ENCODE measurements around the gene FOCAD. TPM values are rescaled to one million over a fixed set of nuclear protein-coding genes. Genes with fewer than 3 reads are reported as not detected.

Gene FOCAD
- total RNA-seq, 1 donor from 2014 or later: 57.2 TPM

- no peak overlapping the region for H3K27ac Mint-ChIP-seq (ENCODE audit: unreplicated experiment)
Measured at GRCh38 chr9:20770947-20771346, 86.9 kb downstream of the FOCAD start.

GRCh38 chr9:20771729-20772128 lies 87.7 kb downstream of the FOCAD start:
- no peaks in the 10 kb centered on the region for H3K9me3 Mint-ChIP-seq (ENCODE audit: unreplicated experiment)
- H3K36me3 Mint-ChIP-seq (ENCODE audit: low read depth, unreplicated experiment): peaks cover 28% of the 10 kb centered on the region
- TF ChIP-seq, protein P1, sequence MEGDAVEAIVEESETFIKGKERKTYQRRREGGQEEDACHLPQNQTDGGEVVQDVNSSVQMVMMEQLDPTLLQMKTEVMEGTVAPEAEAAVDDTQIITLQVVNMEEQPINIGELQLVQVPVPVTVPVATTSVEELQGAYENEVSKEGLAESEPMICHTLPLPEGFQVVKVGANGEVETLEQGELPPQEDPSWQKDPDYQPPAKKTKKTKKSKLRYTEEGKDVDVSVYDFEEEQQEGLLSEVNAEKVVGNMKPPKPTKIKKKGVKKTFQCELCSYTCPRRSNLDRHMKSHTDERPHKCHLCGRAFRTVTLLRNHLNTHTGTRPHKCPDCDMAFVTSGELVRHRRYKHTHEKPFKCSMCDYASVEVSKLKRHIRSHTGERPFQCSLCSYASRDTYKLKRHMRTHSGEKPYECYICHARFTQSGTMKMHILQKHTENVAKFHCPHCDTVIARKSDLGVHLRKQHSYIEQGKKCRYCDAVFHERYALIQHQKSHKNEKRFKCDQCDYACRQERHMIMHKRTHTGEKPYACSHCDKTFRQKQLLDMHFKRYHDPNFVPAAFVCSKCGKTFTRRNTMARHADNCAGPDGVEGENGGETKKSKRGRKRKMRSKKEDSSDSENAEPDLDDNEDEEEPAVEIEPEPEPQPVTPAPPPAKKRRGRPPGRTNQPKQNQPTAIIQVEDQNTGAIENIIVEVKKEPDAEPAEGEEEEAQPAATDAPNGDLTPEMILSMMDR (IDR thresholded peaks at IDR 0.05; ENCODE audit: unreplicated experiment): no peak
- H3K4me3 Mint-ChIP-seq (ENCODE audit: unreplicated experiment): no peak overlapping the region
- no peak for DNase-seq (ENCODE audit: low spot score)
- no peaks in the 10 kb centered on the region for H3K27me3 Mint-ChIP-seq (ENCODE audit: unreplicated experiment)
- no peaks in the 10 kb centered on the region for H3K4me1 Mint-ChIP-seq (ENCODE audit: unreplicated experiment)
- H3K27ac Mint-ChIP-seq (ENCODE audit: unreplicated experiment): no peak overlapping the region

More at GRCh38 chr9:20770947-20771346, 86.9 kb downstream of the FOCAD start:
- H3K4me3 Mint-ChIP-seq (ENCODE audit: unreplicated experiment): peak overlapping the region; percentile 13
- DNase-seq (ENCODE audit: low spot score): no peak
- H3K4me1 Mint-ChIP-seq (ENCODE audit: unreplicated experiment): no peaks in the 10 kb centered on the region
- peaks cover 2% of the 10 kb centered on the region for H3K27me3 Mint-ChIP-seq (ENCODE audit: unreplicated experiment)
- H3K9me3 Mint-ChIP-seq (ENCODE audit: unreplicated experiment): no peaks in the 10 kb centered on the region
- TF ChIP-seq, protein P1 (IDR thresholded peaks at IDR 0.05; ENCODE audit: unreplicated experiment): no peak
- peaks cover 36% of the 10 kb centered on the region for H3K36me3 Mint-ChIP-seq (ENCODE audit: low read depth, unreplicated experiment)

DNA sequence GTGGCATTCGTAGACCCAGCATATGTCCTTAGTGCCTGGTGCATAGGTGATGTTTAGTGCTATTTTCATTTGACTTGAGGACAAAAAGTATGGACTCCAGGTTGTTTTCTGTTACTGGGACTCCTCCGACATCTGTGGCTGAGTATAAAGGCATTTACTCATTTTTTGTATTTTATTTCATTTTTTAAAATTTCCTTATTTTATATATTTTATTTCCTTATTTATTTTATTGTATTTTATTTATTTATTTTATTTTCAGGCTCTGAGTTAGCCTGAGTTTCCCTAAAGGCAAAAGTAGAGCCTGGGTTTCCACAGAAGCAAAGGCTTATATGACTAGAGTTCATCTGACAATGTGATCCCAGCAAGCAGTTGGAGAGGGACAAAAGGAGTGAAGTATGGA lies 91.6 kb downstream of the FOCAD start:
- TF ChIP-seq, protein P1 (IDR thresholded peaks at IDR 0.05; ENCODE audit: unreplicated experiment): no peak
- no peaks in the 10 kb centered on the region for H3K9me3 Mint-ChIP-seq (ENCODE audit: unreplicated experiment)
- peaks cover 16% of the 10 kb centered on the region for H3K36me3 Mint-ChIP-seq (ENCODE audit: low read depth, unreplicated experiment)
- no peak overlapping the region for H3K27ac Mint-ChIP-seq (ENCODE audit: unreplicated experiment)
- H3K4me3 Mint-ChIP-seq (ENCODE audit: unreplicated experiment): no peak overlapping the region
- H3K4me1 Mint-ChIP-seq (ENCODE audit: unreplicated experiment): peaks cover 3% of the 10 kb centered on the region
- H3K27me3 Mint-ChIP-seq (ENCODE audit: unreplicated experiment): no peaks in the 10 kb centered on the region
- DNase-seq (ENCODE audit: low spot score): no peak

DNA sequence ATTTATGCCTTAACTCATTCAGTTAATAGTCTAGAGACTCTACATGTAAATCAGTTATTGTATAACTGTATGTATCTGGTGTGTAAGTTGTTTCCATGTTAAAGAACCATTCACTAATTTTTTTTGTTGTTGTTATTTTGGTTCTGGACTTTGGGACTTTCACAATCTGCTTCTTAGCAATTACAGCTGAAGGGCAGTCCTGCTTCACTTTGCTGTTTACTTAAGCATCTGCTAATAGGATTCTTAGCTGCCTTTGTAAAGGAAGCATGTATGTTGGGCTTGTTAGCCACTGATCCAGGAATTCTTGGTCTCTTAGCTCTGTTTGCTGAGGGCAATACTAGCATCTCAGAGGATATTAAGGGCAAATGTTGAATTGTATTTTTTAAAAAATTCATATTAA lies 97.0 kb downstream of the FOCAD start:
- DNase-seq (ENCODE audit: low spot score): no peak
- H3K36me3 Mint-ChIP-seq (ENCODE audit: low read depth, unreplicated experiment): peaks cover 8% of the 10 kb centered on the region
- H3K4me1 Mint-ChIP-seq (ENCODE audit: unreplicated experiment): peaks cover 17% of the 10 kb centered on the region
- H3K4me3 Mint-ChIP-seq (ENCODE audit: unreplicated experiment): no peak overlapping the region
- H3K27ac Mint-ChIP-seq (ENCODE audit: unreplicated experiment): no peak overlapping the region
- TF ChIP-seq, protein P1 (IDR thresholded peaks at IDR 0.05; ENCODE audit: unreplicated experiment): no peak
- H3K9me3 Mint-ChIP-seq (ENCODE audit: unreplicated experiment): no peaks in the 10 kb centered on the region
- no peaks in the 10 kb centered on the region for H3K27me3 Mint-ChIP-seq (ENCODE audit: unreplicated experiment)

DNA sequence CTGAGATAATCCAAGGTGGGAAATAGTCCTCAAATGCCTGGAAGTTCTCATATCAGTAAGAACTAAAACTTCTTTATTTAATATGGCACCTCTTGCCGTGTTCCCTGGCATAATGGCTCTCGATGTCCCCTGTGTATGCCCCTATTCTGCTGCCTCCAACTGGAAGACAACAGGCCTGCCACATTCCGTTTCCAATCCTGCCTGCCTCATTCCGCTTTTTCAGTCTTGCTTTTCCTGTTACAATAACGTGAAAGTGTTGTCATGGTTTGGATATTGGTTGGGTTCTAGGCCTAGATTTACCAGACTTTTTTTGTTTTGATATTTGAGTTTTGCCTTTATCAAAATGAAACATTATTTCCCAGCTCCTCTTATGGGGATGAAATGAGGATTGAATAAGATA lies 98.2 kb downstream of the FOCAD start:
- H3K27ac Mint-ChIP-seq (ENCODE audit: unreplicated experiment): no peak overlapping the region
- no peaks in the 10 kb centered on the region for H3K27me3 Mint-ChIP-seq (ENCODE audit: unreplicated experiment)
- H3K36me3 Mint-ChIP-seq (ENCODE audit: low read depth, unreplicated experiment): peaks cover 8% of the 10 kb centered on the region
- H3K4me1 Mint-ChIP-seq (ENCODE audit: unreplicated experiment): peaks cover 14% of the 10 kb centered on the region
- DNase-seq (ENCODE audit: low spot score): no peak
- H3K9me3 Mint-ChIP-seq (ENCODE audit: unreplicated experiment): no peaks in the 10 kb centered on the region
- no peak overlapping the region for H3K4me3 Mint-ChIP-seq (ENCODE audit: unreplicated experiment)
- TF ChIP-seq, protein P1 (IDR thresholded peaks at IDR 0.05; ENCODE audit: unreplicated experiment): no peak

Measured in endothelial cell (in vitro differentiated cells).